Right lobe of liver (tissue), 4 donors: Measurements from ENCODE around the gene AMIGO3.

Source experiments
- CTCF ChIP-seq, 4 donors: fragments of 200-600 bp in 3 of 4; fragments of 450-650 bp in 1 of 4; IDR thresholded peaks; one replicate each; pipeline versions ENCODE4 v1.5.1 to v1.8.0; 2016 to 2022; ENCODE audit warnings: antibody characterized with exemption in 4 of 4, mild to moderate bottlenecking in 2 of 4
- POLR2A ChIP-seq: fragments of 450-650 bp; IDR thresholded peaks from one replicate; pipeline ENCODE4 v1.6.1; 2017; ENCODE audit warnings: antibody characterized with exemption, mild to moderate bottlenecking
- donor health status: DM: no; HTN: no; CAD: no.
- donor health status: DM: no; HTN: no; CAD: no.
- donor health status: DM: no; HTN: yes; CAD: no.

GRCh38 chr3:49705390-49705960 lies 14.0 kb downstream of the AMIGO3 start:
- TF ChIP-seq CTCF (IDR thresholded peaks at IDR 0.05), result no peak
- no peak for TF ChIP-seq POLR2A
